ENCODE data around the gene OR51E2. TPM values are rescaled to one million over a fixed set of nuclear protein-coding genes. Genes with fewer than 3 reads are reported as not detected.

OR51E2 gene, protein sequence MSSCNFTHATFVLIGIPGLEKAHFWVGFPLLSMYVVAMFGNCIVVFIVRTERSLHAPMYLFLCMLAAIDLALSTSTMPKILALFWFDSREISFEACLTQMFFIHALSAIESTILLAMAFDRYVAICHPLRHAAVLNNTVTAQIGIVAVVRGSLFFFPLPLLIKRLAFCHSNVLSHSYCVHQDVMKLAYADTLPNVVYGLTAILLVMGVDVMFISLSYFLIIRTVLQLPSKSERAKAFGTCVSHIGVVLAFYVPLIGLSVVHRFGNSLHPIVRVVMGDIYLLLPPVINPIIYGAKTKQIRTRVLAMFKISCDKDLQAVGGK
- not detected in 5 replicates for total RNA-seq (2022; extraction: Qiagen RNA extraction)

DNA sequence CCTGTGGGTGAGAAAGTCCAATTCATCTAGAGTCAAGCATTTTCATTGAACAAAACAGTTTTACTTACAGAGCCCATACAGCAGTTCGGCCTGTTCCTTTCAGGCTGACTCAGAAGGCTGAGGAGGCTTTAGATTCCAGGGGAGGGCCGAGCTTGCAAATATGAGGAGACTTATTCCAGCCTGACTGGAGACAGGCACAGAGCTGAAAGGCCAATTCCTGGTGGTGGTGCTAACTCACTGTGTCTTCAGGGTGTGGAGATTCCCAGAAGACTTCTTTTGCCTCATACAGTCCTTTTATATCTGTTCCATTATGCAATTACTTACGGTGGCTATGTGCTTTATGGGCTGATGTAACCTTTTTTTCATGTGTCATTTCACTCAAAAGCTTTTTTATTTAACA is at the start of gene OR51E2:
Gene OR51E2, minus strand, starts transcription at position 269 of the 400 bp plus-strand sequence. CDS start 15,142 bp downstream, outside the sequence.

GRCh38 chr11:4704054-4704789 is 6.6 kb upstream of the OR51E2 start, which contains the start of gene MMP26:
MMP26 (plus strand) TSS chr11:4704784.

DNA sequence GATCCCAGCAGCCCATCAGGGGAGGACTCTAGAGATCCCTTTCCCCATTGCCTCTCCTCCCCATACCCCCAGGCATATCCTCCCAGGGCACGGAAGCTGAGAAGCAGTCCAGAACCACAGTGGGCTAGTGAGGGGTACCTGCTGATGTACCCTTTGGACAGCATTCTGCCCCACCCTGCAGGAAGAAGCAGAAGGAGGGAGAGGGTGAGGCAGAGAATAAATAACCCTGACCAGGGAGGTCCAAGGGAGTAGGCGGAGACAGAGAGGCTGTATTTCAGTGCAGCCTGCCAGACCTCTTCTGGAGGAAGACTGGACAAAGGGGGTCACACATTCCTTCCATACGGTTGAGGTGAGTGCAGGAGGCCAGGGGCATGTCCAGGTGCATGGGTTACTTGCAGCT is 54.0 kb downstream of the OR51E2 start, which contains the start of gene OR51E1:
Gene OR51E1, plus strand, starts transcription at position 301 of the 400 bp plus-strand sequence. CDS start 8,545 bp downstream, outside the sequence.

DNA sequence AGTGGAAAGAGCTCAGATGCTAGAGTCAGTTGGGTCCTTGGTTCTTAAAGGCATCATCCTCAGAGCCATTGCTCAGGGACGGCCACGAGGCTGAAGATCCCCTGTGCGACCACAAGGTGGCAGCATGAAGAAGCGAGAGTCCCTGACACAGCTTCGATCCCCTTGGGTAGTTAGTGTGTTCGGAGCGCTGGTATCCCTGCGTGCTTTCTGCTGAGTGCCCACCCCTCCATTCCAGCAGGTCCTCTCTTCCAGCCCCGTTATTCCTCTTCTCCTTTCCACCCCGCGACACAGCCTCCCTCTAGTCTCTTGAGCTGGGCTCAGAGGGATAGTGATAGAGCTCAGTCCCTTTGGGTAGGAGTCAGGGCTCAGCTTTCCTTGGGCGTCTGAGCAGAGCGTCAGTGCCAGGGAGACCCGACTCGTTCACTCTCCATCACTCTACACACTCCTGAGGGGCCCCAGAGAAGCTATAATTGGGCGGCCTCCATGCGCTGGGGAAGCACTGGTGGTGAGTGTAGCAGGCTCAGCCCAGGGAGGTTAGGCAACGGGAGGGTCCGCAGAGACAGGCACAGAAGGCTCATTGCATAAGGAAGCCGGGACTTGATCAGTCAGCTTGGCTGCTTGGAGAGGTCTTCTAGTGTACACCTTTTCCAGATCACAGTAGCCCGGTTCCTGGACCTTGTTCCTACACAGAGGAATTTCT is 60.5 kb downstream of the OR51E2 start, which contains the start of gene OR51D1:
Gene OR51D1, plus strand, starts transcription at position 516 of the 700 bp plus-strand sequence. CDS start 2,314 bp downstream, outside the sequence.

Other genes with a start within 250 kb of the OR51E2 start
- gene OR52K2, start 248.6 kb downstream of the OR51E2 start, total RNA-seq (2022; extraction: Qiagen RNA extraction) = not detected in 5 replicates
- gene OR52K1, start 215.2 kb downstream of the OR51E2 start, total RNA-seq (2022; extraction: Qiagen RNA extraction) = not detected in 5 replicates
- gene OR52M1, start 152.7 kb downstream of the OR51E2 start, total RNA-seq (2022; extraction: Qiagen RNA extraction) = not detected in 5 replicates
- gene OR52I2, start 116.1 kb downstream of the OR51E2 start, total RNA-seq (2022; extraction: Qiagen RNA extraction) = not detected in 5 replicates
- gene OR52I1, start 103.8 kb downstream of the OR51E2 start, total RNA-seq (2022; extraction: Qiagen RNA extraction) = not detected in 5 replicates
- gene TRIM68, start 89.6 kb downstream of the OR51E2 start, total RNA-seq (2022; extraction: Qiagen RNA extraction) = 8.1 to 10.4 TPM (median 9.9 TPM) in 5 replicates
- gene OR51D1, start 60.4 kb downstream of the OR51E2 start, total RNA-seq (2022; extraction: Qiagen RNA extraction) = not detected in 5 replicates
- gene OR51E1, start 53.9 kb downstream of the OR51E2 start, total RNA-seq (2022; extraction: Qiagen RNA extraction) = not detected in 5 replicates
- gene MMP26, start 6.9 kb upstream of the OR51E2 start, total RNA-seq (2022; extraction: Qiagen RNA extraction) = not detected in 5 replicates
- gene OR51F1, start 72.1 kb upstream of the OR51E2 start, total RNA-seq (2022; extraction: Qiagen RNA extraction) = not detected in 5 replicates
- gene OR52R1, start 106.5 kb upstream of the OR51E2 start, total RNA-seq (2022; extraction: Qiagen RNA extraction) = not detected in 5 replicates
- not detected in 5 replicates for gene OR51F2, start 123.5 kb upstream of the OR51E2 start, total RNA-seq (2022; extraction: Qiagen RNA extraction)
- not detected in 5 replicates for gene OR51S1, start 151.4 kb upstream of the OR51E2 start, total RNA-seq (2022; extraction: Qiagen RNA extraction)
- gene OR51T1, start 184.0 kb upstream of the OR51E2 start, total RNA-seq (2022; extraction: Qiagen RNA extraction) = not detected in 5 replicates
- not detected in 5 replicates for gene OR51A7, start 205.9 kb upstream of the OR51E2 start, total RNA-seq (2022; extraction: Qiagen RNA extraction)
- not detected in 5 replicates for gene OR51G2, start 221.5 kb upstream of the OR51E2 start, total RNA-seq (2022; extraction: Qiagen RNA extraction)
- gene OR51G1, start 226.5 kb upstream of the OR51E2 start, total RNA-seq (2022; extraction: Qiagen RNA extraction) = not detected in 5 replicates
- not detected in 5 replicates for gene OR51A4, start 249.8 kb upstream of the OR51E2 start, total RNA-seq (2022; extraction: Qiagen RNA extraction)

All from A549 treated with Mapracorat at 1 μM for 4 hours (cell line).